Coronary artery (tissue), 2 donors: Measurements from ENCODE around the gene GRIK4.

Source experiments
- DNase-seq: peaks from one replicate; pipeline ENCODE4 v3.0.0-alpha.2; 2017; ENCODE audit warnings: low spot score
- H3K27ac ChIP-seq, 2 donors: fragments of 200-600 bp; sonication (generic); one replicate each; pipeline ENCODE4 v1.5.1; 2016 to 2019
- H3K4me3 ChIP-seq: fragments of 200-600 bp; sonication (generic); 2 replicates; pipeline ENCODE4 v1.5.1; 2016; ENCODE audit warnings: mild to moderate bottlenecking, moderate library complexity
- TF ChIP-seq, protein P1 (sequence below): fragments of 200-600 bp; sonication (generic); IDR thresholded peaks from one replicate; pipeline ENCODE4 v1.5.1; 2019; ENCODE audit warnings: antibody characterized with exemption

The GRIK4 gene

GRCh38 chr11:120735035-120735434, 223.5 kb downstream of the GRIK4 start:
- no peak for DNase-seq
- TF ChIP-seq, protein P1, sequence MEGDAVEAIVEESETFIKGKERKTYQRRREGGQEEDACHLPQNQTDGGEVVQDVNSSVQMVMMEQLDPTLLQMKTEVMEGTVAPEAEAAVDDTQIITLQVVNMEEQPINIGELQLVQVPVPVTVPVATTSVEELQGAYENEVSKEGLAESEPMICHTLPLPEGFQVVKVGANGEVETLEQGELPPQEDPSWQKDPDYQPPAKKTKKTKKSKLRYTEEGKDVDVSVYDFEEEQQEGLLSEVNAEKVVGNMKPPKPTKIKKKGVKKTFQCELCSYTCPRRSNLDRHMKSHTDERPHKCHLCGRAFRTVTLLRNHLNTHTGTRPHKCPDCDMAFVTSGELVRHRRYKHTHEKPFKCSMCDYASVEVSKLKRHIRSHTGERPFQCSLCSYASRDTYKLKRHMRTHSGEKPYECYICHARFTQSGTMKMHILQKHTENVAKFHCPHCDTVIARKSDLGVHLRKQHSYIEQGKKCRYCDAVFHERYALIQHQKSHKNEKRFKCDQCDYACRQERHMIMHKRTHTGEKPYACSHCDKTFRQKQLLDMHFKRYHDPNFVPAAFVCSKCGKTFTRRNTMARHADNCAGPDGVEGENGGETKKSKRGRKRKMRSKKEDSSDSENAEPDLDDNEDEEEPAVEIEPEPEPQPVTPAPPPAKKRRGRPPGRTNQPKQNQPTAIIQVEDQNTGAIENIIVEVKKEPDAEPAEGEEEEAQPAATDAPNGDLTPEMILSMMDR = no peak
- Histone ChIP-seq H3K27ac (no peak overlapping the region), H3K4me3 (no peak overlapping the region)

GRCh38 chr11:120738516-120739046, 227.0 kb downstream of the GRIK4 start:
- TF ChIP-seq, protein P1 = no peak
- DNase-seq = no peak
- Histone ChIP-seq H3K27ac (no peak overlapping the region), H3K4me3 (no peak overlapping the region)

GRCh38 chr11:120739780-120740179, 228.2 kb downstream of the GRIK4 start:
- Histone ChIP-seq H3K4me3 (no peak overlapping the region), H3K27ac (no peak overlapping the region)
- no peak for DNase-seq
- TF ChIP-seq, protein P1 = no peak

- TF ChIP-seq, protein P1 = no peak
- no peak for DNase-seq
- Histone ChIP-seq H3K27ac (no peak overlapping the region), H3K4me3 (no peak overlapping the region)
These were observed 228.8 kb downstream of the GRIK4 start for GRCh38 chr11:120740380-120740779.

DNA sequence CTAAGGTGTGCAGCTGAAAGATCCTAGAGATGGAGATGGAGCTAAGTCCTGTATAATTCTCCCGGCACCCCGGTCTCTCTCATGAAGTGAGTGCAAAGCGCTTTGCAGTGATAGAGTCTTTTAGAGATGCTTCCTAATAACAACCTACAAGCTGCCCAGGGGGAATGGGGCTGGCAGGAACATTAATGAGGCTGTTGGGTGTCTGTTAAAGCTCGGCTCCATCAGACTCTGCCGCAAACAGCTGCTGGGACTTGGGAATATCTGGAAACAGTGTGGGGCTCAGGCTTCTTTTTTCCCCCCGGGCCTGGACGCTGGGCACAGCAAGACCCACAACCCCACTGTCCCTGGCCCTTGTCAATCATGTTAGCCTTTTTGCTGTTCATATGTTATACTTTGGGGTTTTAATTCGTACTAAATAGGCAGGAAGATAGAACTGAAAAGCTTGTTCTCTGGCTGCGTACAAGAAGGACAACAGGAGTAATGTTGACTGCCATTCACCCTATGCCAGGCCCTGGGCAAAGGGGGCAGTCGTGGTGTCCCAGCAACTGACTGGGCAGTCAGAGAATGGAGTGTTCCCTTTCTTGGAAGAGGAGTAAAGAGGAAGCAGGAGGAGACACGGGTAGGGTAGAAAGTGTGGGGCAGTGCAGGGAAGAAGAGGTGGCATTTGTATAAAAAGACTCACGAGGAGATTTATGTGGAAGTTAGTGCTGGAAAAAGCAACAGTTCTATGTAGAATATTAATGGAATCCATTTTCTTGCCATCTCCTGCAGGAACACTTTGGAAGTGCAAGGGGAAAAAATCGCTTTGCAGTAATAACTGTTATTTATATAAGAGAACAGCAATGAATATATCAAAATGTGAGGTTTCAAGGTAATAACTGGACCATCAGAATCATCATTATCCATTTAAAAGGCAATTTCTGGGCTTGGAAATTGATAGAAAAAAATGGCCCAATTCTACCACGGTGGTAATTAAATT, 232.8 kb downstream of the GRIK4 start:
- H3K27ac ChIP-seq = no peak overlapping the region
- DNase-seq = no peak
- TF ChIP-seq, protein P1 = no peak
- H3K4me3 ChIP-seq = no peak overlapping the region

- TF ChIP-seq, protein P1 = no peak
- no peak for DNase-seq
- Histone ChIP-seq H3K27ac (no peak overlapping the region), H3K4me3 (no peak overlapping the region)
These were observed 234.8 kb downstream of the GRIK4 start for GRCh38 chr11:120746376-120746775.
